Measurements from ENCODE around the gene KLK8.

DNA sequence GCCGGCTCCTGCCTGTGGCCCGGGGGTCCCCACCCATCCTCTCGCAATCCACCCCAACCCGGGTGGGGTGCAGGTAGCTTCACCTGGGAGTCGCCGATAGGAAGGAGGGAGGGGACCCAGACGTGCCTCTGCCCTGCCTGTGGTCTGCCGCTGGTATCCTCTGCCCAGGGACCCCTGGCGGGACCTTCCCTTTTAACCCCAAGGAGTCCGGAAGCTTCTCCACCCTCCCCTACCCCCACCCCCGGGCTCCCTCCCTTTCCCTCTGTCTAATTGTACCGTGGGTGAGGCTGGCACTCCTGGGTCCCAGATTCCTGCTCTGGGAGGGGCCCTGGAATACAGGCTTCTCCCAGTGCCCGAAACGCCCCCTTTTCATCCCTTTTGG lies 18.1 kb upstream of the KLK8 start, which contains the start of gene KLK10:
- TF ChIP-seq EZH2 (IDR thresholded peaks at IDR 0.05; ENCODE audit: insufficient read depth, poor library complexity, severe bottlenecking) (no peak), EZH2phosphoT487 (IDR thresholded peaks at IDR 0.05; ENCODE audit: insufficient read depth, low read depth) (no peak)

Data from GM23248 (cell line).